Gastroesophageal sphincter (tissue), 4 donors: ENCODE measurements around the gene LRRC4B. TPM values are rescaled to one million over a fixed set of nuclear protein-coding genes. Genes with fewer than 3 reads are reported as not detected.
A peak's percentile ranks its signal among the peaks of the same experiment; 100 is the strongest.

Source experiments
- ATAC-seq: fragments of 150-250 bp; one replicate; pipeline ENCODE4 v1.9.1; 2016; ENCODE audit warnings: mild to moderate bottlenecking, moderate library complexity
- H3K27ac ChIP-seq, 4 donors: fragments of 200-600 bp; sonication (generic) in 3 of 4; 1 replicate in 3 of 4; 2 replicates in 1 of 4; pipeline ENCODE4 v1.5.1; 2016 to 2019
- H3K27me3 ChIP-seq: fragments of 200-600 bp; sonication (generic); one replicate; pipeline ENCODE4 v1.5.1; 2019
- H3K36me3 ChIP-seq, 2 donors: fragments of 200-600 bp; sonication (generic); one replicate each; pipeline ENCODE4 v1.5.1; 2019; ENCODE audit warnings: control low read depth in 1 of 2
- H3K4me1 ChIP-seq, 3 donors: fragments of 200-600 bp; sonication (generic); 1 replicate in 2 of 3; 2 replicates in 1 of 3; pipeline ENCODE4 v1.5.1; 2016 to 2019; ENCODE audit warnings: control low read depth in 2 of 3
- H3K4me3 ChIP-seq, 2 donors: fragments of 200-600 bp; sonication (generic); one replicate each; pipeline ENCODE4 v1.5.1; 2019; ENCODE audit warnings: mild to moderate bottlenecking in 1 of 2, moderate library complexity in 1 of 2
- H3K9me3 ChIP-seq, 3 donors: fragments of 200-600 bp; sonication (generic); one replicate each; pipeline ENCODE4 v1.5.1; 2017 to 2019; ENCODE audit warnings: control low read depth in 2 of 3
- CTCF ChIP-seq, 4 experiments: fragments of 200-600 bp in 2 of 4; fragments of 450-650 bp in 2 of 4; sonication (generic) in 1 of 4; IDR thresholded peaks; one replicate each; pipeline ENCODE4 v1.5.1; 2017 to 2019; ENCODE audit warnings: antibody characterized with exemption in 4 of 4, mild to moderate bottlenecking in 2 of 4, moderate library complexity in 2 of 4
- EP300 ChIP-seq: sonication (generic); formaldehyde crosslinking; IDR thresholded peaks from one replicate; pipeline ENCODE4 v1.6.1; 2017; ENCODE audit warnings: antibody characterized with exemption, mild to moderate bottlenecking
- POLR2A ChIP-seq, 2 donors: fragments of 450-650 bp; IDR thresholded peaks; one replicate each; pipeline ENCODE4 v1.6.1; 2017; ENCODE audit warnings: antibody characterized with exemption in 2 of 2, mild to moderate bottlenecking in 2 of 2, moderate library complexity in 1 of 2
- POLR2AphosphoS5 ChIP-seq: sonication (generic); formaldehyde crosslinking; IDR thresholded peaks from one replicate; pipeline ENCODE4 v1.6.1; 2017; ENCODE audit warnings: antibody characterized with exemption
- WGBS, 2 donors: methylation state at CpG; one replicate each; pipeline ENCODE4 v1.1.5; 2018; ENCODE audit warnings: low coverage in 1 of 2; 5-methylcytosine and 5-hydroxymethylcytosine counted together
- total RNA-seq, 4 donors: library from RNA; depleted of rRNA; stranded (reverse); fragments of >200 nt; gene quantifications; one replicate each; pipeline ENCODE4 v1.1.0, GENCODE V29; 2016

LRRC4B gene
- total RNA-seq, 4 donors from 2014 or later: 5.0 to 9.3 (median 7.6) TPM

GRCh38 chr19:50514346-50515167, 53.7 kb downstream of the LRRC4B start:
- no peak overlapping the region for H3K27ac ChIP-seq
- H3K27me3 ChIP-seq: peaks cover 30% of the 10 kb centered on the region
- peaks cover 0 to 18% of the 10 kb centered on the region in 2 donors for H3K36me3 ChIP-seq
- no peak overlapping the region for H3K4me3 ChIP-seq
- no peak for TF ChIP-seq POLR2AphosphoS5
- no peak for TF ChIP-seq POLR2A (IDR thresholded peaks at IDR 0.05)
- TF ChIP-seq EP300: no peak
- TF ChIP-seq CTCF (IDR thresholded peaks at IDR 0.05): no peak
- peaks cover 3 to 21% (median 6%) of the 10 kb centered on the region in 3 donors for H3K4me1 ChIP-seq
- 45 to 49% methylated on average over 10 to 22 of the region's 38 CpGs for WGBS, 2 donors
- no peak for ATAC-seq
- no peaks in the 10 kb centered on the region for H3K9me3 ChIP-seq

- Histone ChIP-seq H3K9me3 (no peaks in the 10 kb centered on the region), H3K27ac (peak within 1 kb of the TSS in 1 of 4 donors; percentile 37), H3K36me3 (peaks cover 0 to 19% of the 10 kb centered on the region in 2 donors), H3K4me3 (no peak within 1 kb of the TSS), H3K27me3 (peaks cover 25% of the 10 kb centered on the region), H3K4me1 (peaks cover 3 to 26% (median 6%) of the 10 kb centered on the region in 3 donors)
- no peak for ATAC-seq
- TF ChIP-seq CTCF (IDR thresholded peaks at IDR 0.05) (no peak), EP300 (no peak), POLR2AphosphoS5 (no peak), POLR2A (IDR thresholded peaks at IDR 0.05) (no peak)
- 45 to 54% methylated on average over 8 to 10 of the region's 22 CpGs for WGBS, 2 donors
These were observed 54.4 kb downstream of the LRRC4B start, which contains the start of gene ASPDH for GRCh38 chr19:50513746-50514345. Gene ASPDH, minus strand, starts transcription at chr19:50513913. Its CDS starts 90 bp downstream, at chr19:50513823.

DNA sequence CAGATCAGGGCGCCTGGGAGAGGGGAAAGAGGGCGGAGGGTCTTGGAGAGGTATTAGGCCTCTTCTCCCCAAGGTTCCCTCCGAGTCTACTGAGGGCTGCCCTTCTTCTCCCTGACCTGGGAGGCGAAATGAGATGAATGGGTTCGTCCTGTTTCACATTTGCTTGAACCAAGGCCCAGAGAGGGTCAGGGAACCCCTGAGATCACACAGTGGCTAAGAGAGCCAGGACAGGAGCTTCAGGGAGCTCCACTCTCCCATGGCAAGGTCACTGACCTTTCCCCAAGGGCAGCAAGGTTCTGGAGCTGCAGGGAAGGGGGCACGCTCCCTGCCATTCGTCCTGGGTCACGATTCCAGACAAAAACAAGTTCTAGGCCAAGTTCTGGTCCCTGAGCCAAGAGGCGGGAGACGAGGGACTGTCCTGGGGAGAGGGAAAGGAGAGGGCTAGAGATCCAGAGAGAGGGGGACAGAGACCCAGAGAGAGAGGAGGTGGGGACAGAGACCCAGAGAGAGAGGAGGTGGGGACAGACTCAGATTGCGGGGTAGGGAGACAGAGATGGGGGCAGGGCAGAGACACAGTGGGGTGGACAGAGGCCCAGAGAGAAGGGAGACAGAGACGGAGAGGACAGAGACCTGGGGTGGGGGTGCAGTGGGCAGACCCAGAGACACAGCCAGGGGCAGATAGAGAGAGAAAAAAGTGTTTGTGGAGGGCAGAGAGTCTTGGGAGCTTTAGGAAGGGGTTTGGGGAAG, 55.1 kb downstream of the LRRC4B start:
- no peak overlapping the region for H3K4me3 ChIP-seq
- H3K27ac ChIP-seq: peak overlapping the region in 1 of 4 donors; percentile 37
- TF ChIP-seq CTCF (IDR thresholded peaks at IDR 0.05) (no peak), POLR2AphosphoS5 (no peak), EP300 (no peak), POLR2A (IDR thresholded peaks at IDR 0.05) (no peak)
- no peak for ATAC-seq
- peaks cover 3 to 26% (median 6%) of the 10 kb centered on the region in 3 donors for H3K4me1 ChIP-seq
- WGBS, 2 donors: 32 to 48% methylated on average over 4 to 8 of the region's 12 CpGs
- H3K9me3 ChIP-seq: no peaks in the 10 kb centered on the region
- peaks cover 25% of the 10 kb centered on the region for H3K27me3 ChIP-seq
- peaks cover 0 to 12% of the 10 kb centered on the region in 2 donors for H3K36me3 ChIP-seq

DNA sequence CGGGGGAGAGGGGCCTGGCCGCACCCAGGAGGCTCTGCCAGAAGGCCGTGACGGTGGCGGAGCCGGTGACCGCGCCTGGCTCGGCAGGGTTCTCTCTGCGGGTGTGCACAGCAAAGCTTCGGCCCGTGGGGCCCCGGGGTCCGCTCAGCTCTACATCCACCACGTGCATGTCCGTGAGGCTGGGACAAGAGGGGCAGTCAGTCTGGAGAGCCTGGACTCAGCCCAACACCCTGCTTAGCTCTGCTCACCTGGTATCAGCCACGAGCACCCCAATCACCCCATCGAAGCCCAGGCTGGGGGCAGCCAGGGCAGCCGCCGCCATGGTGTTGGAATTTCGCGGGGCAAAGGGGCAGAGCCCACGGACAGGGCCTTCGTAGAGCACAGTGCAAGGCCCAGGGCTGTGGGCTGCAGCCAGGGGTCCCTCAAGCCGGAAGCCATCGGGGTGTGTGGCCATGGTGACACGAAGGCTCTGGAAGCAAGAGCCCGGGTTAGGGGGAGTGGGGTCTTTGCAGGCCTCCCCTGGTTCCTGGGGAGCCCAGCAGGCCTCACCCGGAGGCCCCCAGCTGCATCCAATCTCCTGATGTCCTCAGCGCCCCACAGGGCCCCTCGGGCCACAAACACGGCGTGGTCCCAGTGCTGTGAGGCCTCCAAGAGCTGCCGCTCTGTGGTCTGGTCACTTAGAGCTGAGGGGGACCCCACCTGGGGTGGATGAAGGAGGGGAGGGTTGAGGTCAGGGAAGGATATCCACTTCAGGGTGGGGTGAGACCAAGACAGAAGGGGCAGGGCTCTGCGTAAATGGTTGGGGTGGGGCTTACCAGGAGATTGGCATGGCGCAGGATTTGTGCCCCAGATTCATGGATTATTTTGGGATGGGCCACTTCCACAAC, 55.9 kb downstream of the LRRC4B start:
- Histone ChIP-seq H3K4me3 (peak overlapping the region in 1 of 2 donors; percentile 74), H3K27me3 (peaks cover 25% of the 10 kb centered on the region), H3K4me1 (peaks cover 3 to 26% (median 6%) of the 10 kb centered on the region in 3 donors), H3K36me3 (peaks cover 0 to 4% of the 10 kb centered on the region in 2 donors), H3K27ac (peak overlapping the region in 2 of 4 donors; percentile 81 to 83), H3K9me3 (no peaks in the 10 kb centered on the region)
- TF ChIP-seq CTCF (IDR thresholded peaks at IDR 0.05): no peak
- no peak for TF ChIP-seq POLR2AphosphoS5
- TF ChIP-seq POLR2A (IDR thresholded peaks at IDR 0.05): no peak
- no peak for TF ChIP-seq EP300
- WGBS, 2 donors: 94% methylated on average over 3 of the region's 36 CpGs; no CpG with 5 or more reads in 1 of the 2 donors
- no peak for ATAC-seq
